SHP77 treated with DMSO at 0.1 percent for 48 hours (cell line): ENCODE data around the gene RASA3.
A peak's percentile ranks its signal among the peaks of the same experiment; 100 is the strongest.
"Not testable (repeated sequence)": the region's sequence is repeated elsewhere in the genome, so short reads cannot be mapped to it uniquely, and the experiment has no call there.

Experiments used
- DNase-seq: peaks from one replicate; lab custom pipeline; 2025; lab: John Stamatoyannopoulos, UW

Gene RASA3, protein sequence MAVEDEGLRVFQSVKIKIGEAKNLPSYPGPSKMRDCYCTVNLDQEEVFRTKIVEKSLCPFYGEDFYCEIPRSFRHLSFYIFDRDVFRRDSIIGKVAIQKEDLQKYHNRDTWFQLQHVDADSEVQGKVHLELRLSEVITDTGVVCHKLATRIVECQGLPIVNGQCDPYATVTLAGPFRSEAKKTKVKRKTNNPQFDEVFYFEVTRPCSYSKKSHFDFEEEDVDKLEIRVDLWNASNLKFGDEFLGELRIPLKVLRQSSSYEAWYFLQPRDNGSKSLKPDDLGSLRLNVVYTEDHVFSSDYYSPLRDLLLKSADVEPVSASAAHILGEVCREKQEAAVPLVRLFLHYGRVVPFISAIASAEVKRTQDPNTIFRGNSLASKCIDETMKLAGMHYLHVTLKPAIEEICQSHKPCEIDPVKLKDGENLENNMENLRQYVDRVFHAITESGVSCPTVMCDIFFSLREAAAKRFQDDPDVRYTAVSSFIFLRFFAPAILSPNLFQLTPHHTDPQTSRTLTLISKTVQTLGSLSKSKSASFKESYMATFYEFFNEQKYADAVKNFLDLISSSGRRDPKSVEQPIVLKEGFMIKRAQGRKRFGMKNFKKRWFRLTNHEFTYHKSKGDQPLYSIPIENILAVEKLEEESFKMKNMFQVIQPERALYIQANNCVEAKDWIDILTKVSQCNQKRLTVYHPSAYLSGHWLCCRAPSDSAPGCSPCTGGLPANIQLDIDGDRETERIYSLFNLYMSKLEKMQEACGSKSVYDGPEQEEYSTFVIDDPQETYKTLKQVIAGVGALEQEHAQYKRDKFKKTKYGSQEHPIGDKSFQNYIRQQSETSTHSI

DNA sequence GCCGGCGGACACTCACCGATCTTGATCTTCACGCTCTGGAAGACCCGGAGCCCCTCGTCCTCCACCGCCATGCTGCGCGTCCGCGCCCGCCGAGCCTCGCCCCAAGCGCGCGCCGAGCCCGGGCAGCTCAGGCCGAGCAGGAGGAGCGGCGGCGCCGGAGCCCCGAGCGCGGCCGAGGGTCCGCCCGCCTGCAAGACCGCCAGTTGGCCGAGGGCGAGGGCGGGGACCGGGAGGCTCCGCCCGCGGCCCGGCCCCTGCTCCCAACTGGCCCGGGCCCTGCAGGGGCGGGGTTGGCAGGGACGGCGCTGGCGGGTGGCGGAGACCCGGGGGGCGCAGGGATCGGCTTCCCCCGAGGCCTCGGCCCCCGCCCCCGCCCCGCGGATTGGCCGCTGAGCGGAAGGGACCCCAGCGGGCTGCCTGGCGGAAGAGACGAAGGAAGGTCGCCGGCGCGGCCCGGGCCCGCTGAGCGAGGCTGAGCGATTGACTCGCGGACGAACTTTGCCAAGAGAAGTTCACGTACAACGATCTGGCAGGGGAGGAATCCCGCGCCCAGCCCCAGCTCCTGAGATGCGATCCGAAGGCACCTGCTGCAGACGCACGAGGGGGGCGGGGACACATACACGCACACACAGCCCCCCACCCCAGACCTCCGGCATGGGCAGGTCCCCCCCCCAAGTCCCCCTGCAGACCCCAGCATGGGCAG, at the start of gene RASA3:
Gene RASA3 (minus strand): TSS at position 205 of the 703 bp plus-strand sequence. CDS start 134 bp downstream, at position 71.
- DNase-seq = no peak

DNA sequence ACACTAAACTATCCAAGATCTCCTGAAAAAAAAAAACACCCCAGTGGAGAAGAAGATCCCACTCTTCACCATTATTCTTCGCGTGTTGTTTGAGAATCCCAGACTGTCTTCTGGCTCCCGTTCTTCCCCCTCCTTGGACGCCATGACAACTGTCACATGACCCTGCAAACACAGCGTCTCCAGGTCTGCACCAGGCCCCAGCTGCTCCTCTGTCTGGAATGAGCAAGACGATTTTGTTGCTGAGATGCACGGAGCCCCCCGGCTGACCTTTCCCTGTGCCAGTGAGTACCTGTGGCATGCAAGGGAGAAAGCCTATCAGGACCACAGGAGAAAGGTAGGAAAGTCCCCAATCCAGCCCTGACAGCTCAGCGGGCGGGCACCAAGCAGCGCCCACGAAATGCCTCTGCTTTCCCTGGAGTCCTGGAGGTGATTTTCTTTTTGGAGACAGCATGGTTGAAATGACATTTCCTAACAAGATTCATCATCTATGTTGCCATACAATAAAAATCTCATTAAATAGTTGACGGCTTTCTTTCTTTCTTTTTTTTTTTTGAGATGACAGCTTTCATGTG, 46.8 kb upstream of the RASA3 start, which contains the start of gene CFAP97D2:
Gene CFAP97D2 (plus strand): TSS at position 171 of the 572 bp plus-strand sequence. CDS start 74 bp downstream, at position 245.
- no peak for DNase-seq

DNA sequence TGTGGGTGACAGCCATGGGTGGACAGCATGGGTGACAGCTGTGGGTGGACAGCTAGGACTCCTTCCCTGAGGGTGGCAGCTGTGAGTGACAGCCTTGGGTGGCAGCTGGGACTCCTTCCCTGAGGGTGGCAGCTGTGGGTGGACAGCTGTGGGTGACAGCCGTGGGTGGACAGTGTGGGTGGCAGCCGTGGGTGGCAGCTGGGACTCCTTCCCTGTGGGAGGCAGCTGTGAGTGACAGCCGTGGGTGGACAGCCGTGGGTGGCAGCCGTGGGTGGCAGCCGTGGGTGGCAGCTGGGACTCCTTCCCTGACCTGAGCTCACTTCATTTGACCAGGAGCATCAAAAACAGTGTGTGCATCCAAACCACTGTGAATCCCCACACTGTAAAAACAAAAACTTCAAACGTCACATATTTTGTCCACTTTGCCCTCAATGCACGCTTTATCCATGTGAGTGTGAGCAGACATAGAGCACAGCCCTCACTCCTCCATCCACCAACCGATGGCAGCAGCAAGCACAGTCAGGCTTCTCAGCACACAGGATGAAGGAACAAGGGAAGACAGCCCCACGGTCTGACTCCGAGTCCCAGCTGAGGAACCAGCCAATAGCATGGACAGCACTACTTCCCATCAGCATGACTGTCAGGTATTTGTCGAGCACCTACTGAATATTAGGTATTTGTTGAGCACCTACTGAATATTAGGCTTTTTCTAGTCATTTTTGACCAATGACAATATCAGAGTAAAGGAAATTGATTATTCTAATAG, 45.0 kb upstream of the RASA3 start:
- DNase-seq = no peak

DNA sequence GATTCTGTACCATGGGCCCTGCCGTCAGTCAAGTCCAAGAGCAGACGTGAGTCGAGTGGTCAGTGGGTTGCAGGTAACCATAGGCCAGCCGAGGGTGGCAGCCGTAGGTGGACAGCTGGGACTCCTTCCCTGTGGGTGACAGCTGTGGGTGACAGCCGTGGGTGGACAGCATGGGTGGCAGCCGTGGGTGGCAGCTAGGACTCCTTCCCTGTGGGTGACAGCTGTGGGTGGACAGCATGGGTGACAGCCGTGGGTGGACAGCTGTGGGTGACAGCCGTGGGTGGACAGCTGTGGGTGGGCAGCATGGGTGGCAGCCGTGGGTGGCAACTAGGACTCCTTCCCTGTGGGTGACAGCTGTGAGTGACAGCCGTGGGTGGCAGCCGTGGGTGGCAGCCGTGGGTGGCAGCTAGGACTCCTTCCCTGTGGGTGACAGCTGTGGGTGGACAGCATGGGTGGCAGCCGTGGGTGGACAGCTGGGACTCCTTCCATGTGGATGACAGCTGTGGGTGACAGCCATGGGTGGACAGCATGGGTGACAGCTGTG, 44.0 kb upstream of the RASA3 start:
- not testable (repeated sequence) for DNase-seq

DNA sequence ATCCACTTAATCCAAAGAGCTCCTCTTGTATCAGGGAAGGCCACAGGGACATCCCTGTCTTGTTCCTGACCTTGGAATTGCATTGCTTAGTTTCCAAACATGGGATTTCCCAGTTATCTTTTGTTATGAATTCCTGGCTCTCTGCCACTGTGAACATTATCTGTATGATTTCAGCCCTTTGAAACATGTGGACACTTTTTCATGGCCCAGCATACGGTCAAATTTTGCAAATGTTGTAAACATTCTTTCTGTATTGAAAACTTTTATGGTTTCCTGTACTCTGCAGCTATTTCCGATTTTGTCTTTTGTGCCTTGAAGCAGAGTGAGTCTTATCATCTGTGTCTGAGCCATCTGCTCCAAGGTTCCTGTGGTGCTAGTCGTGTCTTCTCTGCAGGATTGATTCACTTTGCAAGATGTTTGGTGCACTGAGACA, 42.1 kb upstream of the RASA3 start:
- no peak for DNase-seq

DNA sequence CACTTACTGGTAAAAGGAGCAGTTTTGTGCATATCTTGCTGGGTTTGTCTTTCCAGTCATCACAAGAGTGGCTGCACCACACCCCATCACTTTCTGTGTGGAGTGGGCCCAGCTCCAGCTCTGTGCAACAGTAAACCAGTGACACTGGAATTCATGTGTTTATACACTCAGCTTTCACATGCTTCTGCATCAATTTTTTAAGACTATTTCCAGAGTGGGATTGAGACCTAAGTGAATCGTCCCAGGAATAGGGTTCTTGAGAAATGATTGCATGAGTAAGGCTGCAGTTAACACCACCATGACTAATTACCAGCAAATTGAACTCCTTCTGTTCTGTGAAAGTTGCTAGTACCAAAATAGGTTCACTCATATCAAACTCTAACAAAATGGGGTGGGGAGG, 41.3 kb upstream of the RASA3 start:
- DNase-seq = no peak

DNA sequence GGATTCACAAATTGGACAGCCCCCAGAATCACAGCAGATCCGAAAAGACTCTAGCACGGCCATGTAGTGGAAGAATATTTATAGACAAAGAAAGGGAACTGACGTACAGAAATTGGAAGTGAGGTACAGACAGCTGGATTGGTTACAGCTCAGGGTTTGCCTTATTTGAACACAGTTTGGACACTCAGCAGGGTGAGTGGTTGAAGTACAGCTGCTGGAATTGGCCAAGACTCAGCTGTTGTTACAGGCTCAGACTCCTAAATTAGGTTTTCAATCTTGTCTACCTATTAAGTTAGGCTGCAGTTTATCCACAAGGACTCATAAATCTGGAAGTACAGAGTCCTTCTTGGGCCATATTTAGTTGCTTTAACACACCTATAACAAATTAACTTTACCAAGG, 40.8 kb upstream of the RASA3 start:
- no peak for DNase-seq

DNA sequence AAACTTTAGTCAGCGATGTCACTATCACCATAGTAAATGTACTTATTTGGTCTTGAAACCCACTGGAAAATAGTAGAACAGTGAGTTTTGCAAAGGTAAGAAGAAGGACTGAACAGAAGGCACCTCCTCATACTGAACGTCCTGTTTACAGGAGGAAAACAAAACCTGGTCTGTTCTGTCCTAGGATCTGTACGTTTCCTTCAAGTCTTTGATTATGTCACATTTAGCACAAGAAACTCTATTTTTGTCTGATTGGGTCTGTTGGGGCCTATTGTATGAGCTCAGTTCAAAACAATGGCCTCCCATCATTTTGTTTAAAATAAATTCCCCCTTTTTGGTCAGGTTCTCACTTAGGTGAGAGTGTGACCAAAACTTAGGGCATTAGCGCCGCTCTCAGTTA, 35.5 kb upstream of the RASA3 start:
- DNase-seq = no peak

DNA sequence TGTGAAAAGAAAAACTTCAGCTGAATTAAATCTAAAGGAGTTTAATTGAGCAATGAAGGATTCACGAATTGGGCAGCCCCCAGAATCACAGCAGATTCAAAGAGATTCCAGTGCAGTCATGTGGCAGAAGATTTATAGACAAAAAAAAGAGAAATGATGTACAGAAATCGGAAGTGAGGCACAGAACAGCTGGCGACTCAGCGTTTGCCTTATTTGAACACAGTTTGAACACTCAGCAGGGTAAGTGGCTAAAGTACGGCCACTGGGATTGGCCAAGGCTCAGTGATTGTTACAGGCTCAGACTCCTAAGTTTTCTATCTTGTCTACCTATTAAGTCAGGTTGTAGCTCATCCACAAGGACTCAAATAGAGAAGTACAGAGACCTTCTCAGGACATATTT, 35.0 kb upstream of the RASA3 start:
- no peak for DNase-seq

DNA sequence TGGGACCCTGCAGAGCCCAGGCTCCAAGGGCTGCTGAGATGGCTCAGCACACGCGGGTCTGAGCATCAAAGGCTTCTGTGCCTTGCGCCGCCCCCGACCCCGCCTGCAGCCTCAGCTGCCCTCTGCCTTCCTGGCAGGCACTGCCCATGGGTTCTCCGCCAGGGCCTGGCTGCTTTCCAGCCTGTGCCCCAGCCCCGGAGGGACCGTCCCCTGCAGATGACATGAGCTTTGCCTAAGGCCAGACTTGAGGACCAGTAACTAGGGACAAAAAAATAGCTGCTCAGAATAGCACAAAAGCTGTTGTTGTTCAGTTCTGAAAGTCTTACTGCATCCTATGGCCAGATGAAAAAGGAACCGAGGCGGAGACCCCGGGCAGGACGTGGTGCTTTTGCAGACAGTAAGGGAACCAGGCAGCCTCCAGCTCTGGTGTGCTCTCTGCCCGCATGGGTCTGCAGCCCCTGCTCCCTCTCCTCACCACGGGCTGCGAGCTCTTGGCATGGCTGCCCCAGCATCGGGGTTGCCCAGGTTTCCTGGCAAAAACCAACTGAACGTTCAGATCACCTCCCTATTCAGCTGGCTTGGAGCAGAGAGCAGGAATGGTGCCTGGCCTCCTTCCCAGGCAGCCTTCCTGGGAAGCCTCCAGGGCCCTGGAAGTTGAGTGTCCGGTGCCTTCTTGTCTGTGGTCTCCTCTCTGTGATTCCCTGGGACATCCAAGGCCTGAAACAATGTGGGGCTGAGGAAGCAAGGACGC, 34.1 kb upstream of the RASA3 start:
- DNase-seq = peak; percentile 25

DNA sequence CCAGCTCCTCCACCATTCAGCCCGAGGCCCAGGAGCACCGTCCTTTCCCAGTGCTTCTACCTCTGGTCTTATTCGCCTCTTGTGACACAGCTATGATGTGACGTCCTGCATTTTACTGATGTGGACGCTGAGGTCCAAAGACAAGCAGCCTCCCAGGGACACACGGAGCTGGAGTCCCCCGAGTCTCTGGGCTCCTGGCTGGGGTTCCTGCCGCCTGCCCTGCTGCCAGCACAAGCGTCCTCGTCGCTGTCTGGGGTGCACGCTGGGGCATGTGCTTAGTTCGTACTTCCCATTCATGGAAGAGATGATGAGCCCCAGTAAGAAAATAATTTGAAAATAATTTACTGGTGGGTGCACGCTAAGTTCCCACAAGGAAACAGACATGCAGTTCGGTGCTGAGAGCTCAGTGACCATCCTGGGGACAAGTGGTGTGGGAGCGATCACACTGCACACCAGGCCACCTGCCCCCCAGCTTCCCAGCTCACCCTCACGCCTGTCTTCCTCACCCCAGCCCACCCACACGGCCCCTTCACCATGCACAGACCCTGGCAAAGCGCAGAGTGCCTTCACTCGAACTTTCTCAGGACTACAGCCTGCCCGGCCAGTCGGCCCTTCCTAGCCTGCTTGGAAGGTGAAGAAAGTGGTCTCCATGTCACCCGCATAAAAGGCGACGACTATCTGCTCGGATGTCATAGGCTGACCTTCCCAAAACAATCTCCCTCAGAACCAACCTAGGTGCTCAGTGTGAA, 32.4 kb upstream of the RASA3 start:
- DNase-seq = no peak

DNA sequence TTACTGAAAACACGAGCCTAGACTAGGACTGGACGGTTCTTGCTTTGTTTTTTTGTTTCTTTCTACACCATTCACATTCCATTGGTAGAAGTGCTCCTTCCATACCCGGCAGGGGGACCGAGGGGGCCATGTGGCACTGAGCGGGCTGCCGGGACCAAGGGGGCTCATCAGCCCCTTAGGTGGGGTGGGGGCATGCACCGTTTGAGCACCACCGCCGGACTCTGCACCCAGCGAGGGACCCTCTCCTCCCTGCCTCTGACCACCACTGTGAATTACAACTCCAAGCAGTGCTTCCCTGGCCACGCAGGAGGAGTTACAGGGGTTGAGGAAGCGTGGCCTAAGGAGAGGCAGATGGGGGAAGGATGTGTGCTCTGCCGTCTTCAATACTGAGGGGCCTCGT, 31.6 kb upstream of the RASA3 start:
- DNase-seq = no peak

DNA sequence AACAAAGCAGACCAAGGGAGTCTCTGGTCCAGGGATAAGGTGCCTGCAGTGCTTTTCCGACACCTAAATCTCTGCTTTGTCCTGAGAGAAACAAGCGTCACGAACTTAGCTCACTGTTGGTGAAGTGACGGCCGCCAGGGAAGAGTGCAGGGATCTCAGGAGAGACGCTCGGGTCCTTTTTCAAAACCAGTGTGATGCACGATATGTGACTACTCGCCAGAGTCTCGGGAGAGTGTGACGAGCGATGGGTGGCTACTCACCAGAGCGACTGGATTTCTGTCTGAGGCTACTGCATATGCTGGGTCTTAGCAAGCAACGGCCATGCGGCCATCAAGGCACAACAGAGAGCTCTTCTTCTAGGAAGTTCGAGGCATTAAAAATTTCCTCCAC, 30.1 kb upstream of the RASA3 start:
- peak; percentile 60 for DNase-seq

DNA sequence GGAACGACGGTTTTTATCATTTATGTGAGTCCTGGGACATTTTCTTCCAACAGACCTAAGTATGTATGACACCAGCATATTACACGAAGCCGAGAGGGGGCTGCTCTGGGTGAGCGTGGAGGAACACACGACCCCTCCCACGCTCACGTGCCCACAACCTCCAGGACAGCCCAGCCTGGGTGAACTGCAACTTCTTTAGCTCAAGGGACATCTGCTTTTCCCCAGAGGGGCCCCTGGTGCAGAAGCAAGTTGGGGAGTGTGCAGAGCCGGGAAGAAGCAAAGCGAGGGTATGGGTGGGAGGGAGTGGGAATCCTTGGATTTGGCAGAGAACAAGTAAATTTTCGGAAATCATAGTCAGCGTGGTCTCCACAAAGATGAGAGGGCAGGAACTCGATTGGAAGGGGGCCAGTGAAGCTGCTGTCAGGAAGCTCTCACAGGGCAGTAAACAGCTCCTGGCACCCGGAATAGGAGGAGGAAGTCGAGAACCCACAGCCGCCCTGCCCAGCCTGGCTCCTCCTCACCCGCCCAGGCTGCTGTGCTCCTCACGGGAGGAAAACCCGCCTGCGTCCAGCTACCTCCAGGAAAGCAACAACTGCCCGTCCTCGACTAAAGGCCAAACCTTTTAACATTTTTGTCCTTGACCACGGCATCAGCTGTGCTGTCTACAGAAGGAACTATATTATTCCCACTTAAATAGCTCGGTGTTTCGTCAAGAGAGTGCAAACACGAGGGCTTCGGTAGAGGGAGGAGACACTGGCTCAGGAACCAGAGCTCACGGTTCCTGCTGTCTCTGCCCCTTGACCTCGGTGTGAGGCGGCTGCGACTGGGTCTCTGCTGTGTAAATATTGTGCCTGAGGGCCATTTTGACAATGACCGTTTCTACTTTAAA, 29.5 kb upstream of the RASA3 start:
- DNase-seq = peak; percentile 50

DNA sequence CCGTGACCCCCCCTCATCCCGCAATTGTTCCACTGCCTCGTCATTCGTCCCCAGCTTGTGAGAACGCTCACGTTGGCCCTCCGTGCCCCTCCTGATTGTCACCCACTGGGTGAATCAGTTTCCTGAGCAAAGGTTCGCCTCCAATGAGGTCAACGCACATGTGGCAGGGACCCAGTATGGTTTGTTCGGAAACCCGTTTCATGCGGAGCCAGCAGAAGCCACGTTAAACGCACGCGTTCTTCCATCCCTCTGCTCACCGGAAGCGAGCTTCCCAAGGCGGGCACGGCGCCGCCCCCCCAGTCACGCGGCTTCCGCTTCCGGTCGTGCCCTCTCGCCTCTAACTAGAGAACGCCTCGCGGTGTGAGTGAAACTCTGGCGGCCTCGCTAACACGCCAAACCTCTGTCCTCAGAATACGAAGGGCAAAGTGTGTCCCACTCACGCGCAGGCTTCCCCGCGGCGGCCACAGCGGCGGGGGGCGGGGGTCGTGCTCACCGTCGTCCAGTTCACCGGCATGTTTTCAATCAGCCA, 28.7 kb upstream of the RASA3 start:
- no peak for DNase-seq

DNA sequence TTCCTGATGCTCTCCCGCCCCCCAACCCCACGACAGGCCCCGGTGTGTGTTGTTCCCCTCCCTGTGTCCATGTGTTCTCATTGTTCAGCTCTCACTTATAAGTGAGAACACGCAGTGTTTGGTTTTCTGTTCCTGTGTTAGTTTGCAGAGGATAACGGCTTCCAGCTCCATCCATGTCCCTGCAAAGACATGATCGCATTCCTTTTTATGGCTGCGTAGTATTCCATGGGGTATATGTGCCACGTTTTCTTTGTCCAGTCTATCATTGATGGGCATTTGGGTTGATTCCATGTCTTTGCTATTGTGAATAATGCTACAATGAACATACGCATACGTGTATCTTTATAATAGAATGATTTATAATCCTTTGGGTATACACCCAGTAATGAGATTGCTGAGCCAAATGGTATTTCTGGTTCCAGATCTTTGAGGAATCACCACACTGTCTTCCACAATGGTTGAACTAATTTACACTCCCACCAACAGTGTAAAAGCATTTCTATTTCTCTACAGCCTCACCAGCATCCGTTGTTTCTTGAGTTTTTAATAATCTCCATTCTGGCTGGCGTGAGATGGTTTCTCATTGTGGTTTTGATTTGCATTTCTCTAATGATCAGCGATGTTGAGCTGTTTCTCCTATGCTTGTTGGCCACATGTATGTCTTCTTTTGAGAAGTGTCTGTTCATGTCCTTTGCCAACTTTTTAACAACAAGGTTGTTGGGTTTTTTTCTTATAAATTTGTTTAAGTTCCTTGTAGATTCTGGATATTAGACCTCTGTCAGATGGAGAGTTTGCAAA, 26.6 kb upstream of the RASA3 start:
- DNase-seq = not testable (repeated sequence)

DNA sequence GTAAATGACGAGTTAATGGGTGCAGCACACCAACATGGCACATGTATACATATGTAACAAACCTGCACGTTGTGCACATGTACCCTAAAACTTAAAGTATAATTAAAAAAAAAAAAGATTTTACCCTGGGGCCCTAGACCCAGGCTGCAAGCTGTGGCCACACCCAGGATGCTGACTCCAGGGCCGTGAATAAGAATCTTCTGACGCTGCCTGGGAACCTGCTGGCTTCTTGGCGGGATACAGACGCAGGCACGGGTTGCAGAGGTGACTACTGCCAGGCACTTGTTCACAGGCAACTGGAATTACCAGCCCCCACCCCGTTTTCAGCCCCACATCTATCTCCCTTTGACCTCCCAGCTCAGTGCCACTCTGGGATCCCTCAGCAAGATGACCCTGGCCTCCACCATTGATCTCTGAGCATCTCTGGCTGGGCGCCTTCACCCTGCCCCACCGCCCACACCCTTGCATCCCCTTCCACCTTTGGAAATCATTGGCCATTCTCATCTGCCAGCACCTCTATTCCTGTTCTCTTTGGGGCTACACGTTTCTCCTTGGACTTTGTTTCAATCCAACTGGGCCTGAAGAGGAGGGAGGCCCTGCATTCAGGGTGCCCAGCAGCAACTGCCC, 25.6 kb upstream of the RASA3 start:
- no peak for DNase-seq
